ENCODE results near the gene PLEKHF1. TPM values are rescaled to one million over a fixed set of nuclear protein-coding genes. Genes with fewer than 3 reads are reported as not detected.

Gene PLEKHF1
- polyA plus RNA-seq, 3 donors = 0.11 to 0.29 (median 0.26) TPM

DNA sequence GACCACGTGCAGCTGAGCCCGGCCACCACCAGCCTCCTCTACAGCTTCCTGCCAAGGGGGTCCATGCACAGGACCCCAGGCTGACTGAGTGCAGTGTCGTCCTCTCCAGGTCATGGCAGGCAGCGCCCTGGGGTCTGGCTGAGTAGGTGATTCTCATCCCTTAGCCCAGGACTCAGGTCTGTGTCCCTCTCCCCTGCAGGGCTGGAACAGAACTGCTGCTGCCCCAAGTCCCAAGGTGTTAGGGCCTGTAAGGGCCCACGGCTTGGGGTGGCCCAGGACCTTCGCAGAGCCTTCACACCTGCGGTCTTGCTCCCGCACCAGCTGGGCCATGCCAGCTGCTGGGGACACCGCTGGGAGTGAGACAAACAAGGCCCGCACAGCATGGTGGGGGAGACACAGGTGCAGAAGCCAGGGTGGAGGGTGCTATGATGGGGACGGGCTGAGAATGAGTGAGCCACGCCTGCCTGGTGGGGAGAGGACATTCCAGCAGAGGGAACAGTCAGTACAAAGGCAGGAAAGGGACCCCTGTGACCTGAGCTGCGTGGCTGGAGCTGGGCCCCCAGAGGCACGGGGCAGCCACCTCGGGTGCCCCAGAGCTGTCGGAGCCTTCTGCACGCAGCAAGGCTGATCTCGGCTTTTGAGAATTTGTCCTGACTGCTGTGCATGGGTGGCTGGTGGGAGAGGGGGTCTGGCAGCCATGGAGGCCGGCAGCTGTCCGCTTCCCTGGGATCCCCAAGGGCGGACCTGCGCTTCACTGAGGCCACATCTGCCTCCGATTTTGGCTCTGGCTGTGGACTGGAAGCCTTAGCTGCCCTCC is 11.9 kb downstream of the PLEKHF1 start:
- intact Hi-C loops (cut with micrococcal nuclease) = no loop called here
- no peak for DNase-seq
- H3K36me3 Mint-ChIP-seq = peaks cover 2 to 3% of the 10 kb centered on the region in 2 donors
- H3K9me3 Mint-ChIP-seq = no peaks in the 10 kb centered on the region
- no peaks in the 10 kb centered on the region for H3K27me3 ChIP-seq (ENCODE audit: control insufficient read depth in 2 of 2, insufficient read depth in 2 of 2, low read length in 2 of 2)
- H3K79me2 ChIP-seq (ENCODE audit: insufficient read depth, low read length) = no peaks in the 10 kb centered on the region
- H3K27ac Mint-ChIP-seq = no peak overlapping the region
- H3K27ac ChIP-seq (ENCODE audit: low read depth in 1 of 2, low read length in 2 of 2) = no peak overlapping the region
- no peak overlapping the region for H3K4me2 ChIP-seq (replicated peaks; ENCODE audit: extremely low read depth, low read length, poor library complexity, severe bottlenecking)
- H3K27me3 Mint-ChIP-seq (ENCODE audit: low read depth in 3 of 3) = peaks cover 0 to 5% (median 4%) of the 10 kb centered on the region in 3 donors
- no peaks in the 10 kb centered on the region for H3K36me3 ChIP-seq (replicated peaks in 1 of 2; ENCODE audit: control insufficient read depth in 1 of 2, insufficient read depth in 2 of 2, low read length in 2 of 2)
- H2AFZ ChIP-seq (ENCODE audit: insufficient read depth, low read depth, low read length, poor library complexity, severe bottlenecking) = no peak overlapping the region
- no peaks in the 10 kb centered on the region for H4K20me1 ChIP-seq (ENCODE audit: insufficient read depth, low read length)
- H3K4me1 ChIP-seq (ENCODE audit: control insufficient read depth in 1 of 2, insufficient read depth in 2 of 2, low read length in 2 of 2) = peaks cover 15 to 16% of the 10 kb centered on the region in 2 donors
- no peak overlapping the region for H3K4me3 Mint-ChIP-seq
- H3K9me3 ChIP-seq (replicated peaks in 1 of 2; ENCODE audit: control insufficient read depth in 1 of 2, insufficient read depth in 1 of 2, low read length in 2 of 2) = peaks cover 0 to 4% of the 10 kb centered on the region in 2 donors
- peaks cover 22% of the 10 kb centered on the region for H3K4me1 Mint-ChIP-seq
- no peak overlapping the region for H3K4me3 ChIP-seq (replicated peaks in 1 of 3; ENCODE audit: low read depth in 2 of 3, low read length in 3 of 3)
- WGBS (ENCODE audit: insufficient coverage) = 92% methylated on average over 13 of the region's 23 CpGs
- no peak overlapping the region for H3K9ac ChIP-seq (ENCODE audit: insufficient read depth, low read length, poor library complexity, severe bottlenecking)
- TF ChIP-seq, protein P1, sequence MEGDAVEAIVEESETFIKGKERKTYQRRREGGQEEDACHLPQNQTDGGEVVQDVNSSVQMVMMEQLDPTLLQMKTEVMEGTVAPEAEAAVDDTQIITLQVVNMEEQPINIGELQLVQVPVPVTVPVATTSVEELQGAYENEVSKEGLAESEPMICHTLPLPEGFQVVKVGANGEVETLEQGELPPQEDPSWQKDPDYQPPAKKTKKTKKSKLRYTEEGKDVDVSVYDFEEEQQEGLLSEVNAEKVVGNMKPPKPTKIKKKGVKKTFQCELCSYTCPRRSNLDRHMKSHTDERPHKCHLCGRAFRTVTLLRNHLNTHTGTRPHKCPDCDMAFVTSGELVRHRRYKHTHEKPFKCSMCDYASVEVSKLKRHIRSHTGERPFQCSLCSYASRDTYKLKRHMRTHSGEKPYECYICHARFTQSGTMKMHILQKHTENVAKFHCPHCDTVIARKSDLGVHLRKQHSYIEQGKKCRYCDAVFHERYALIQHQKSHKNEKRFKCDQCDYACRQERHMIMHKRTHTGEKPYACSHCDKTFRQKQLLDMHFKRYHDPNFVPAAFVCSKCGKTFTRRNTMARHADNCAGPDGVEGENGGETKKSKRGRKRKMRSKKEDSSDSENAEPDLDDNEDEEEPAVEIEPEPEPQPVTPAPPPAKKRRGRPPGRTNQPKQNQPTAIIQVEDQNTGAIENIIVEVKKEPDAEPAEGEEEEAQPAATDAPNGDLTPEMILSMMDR (IDR thresholded peaks at IDR 0.05) = no peak

DNA sequence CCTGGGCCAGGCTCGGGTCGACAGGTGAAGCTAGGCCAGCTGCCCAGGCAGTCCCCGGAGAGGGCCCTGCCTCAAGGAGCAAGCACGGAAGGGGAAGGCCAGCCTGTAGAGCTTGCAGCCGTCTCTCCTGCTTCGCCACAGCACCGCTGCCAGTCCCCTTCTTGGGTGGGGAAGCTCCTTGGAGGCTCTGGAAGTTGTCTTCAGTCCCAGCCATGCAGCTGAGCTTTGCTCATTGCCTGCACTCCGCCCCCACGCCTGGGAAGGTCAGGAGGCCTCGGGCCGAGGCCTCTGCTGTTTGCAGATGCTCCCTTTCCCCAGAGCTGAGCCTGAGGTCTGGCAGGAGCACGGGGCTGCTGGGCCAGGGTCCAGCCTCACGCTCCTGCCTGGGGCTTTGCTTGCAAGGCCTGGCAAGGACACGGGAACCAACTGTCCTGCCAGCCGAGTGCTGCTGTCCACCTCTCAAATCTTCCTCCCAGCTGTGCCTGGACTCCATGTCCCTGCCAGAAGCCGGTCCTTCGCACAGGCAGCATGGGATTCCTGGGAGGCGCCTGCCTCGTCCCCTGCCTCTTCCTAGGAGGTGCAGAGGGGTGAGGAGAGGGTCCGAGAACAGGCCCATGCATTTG is 13.3 kb downstream of the PLEKHF1 start:
- DNase-seq = no peak
- Mint-ChIP-seq H3K36me3 (peaks cover 2 to 3% of the 10 kb centered on the region in 2 donors), H3K9me3 (no peaks in the 10 kb centered on the region), H3K4me3 (no peak overlapping the region), H3K4me1 (peaks cover 16% of the 10 kb centered on the region), H3K27ac (no peak overlapping the region), H3K27me3 (ENCODE audit: low read depth in 3 of 3) (peaks cover 0 to 5% (median 4%) of the 10 kb centered on the region in 3 donors)
- no peak overlapping the region for H2AFZ ChIP-seq (ENCODE audit: insufficient read depth, low read depth, low read length, poor library complexity, severe bottlenecking)
- 95% methylated on average over 15 of the region's 20 CpGs for WGBS (ENCODE audit: insufficient coverage)
- H3K4me3 ChIP-seq (replicated peaks in 1 of 3; ENCODE audit: low read depth in 2 of 3, low read length in 3 of 3) = no peak overlapping the region
- H3K27me3 ChIP-seq (ENCODE audit: control insufficient read depth in 2 of 2, insufficient read depth in 2 of 2, low read length in 2 of 2) = no peaks in the 10 kb centered on the region
- no peak overlapping the region for H3K4me2 ChIP-seq (replicated peaks; ENCODE audit: extremely low read depth, low read length, poor library complexity, severe bottlenecking)
- no peaks in the 10 kb centered on the region for H4K20me1 ChIP-seq (ENCODE audit: insufficient read depth, low read length)
- no peaks in the 10 kb centered on the region for H3K36me3 ChIP-seq (replicated peaks in 1 of 2; ENCODE audit: control insufficient read depth in 1 of 2, insufficient read depth in 2 of 2, low read length in 2 of 2)
- H3K4me1 ChIP-seq (ENCODE audit: control insufficient read depth in 1 of 2, insufficient read depth in 2 of 2, low read length in 2 of 2) = peaks cover 15 to 16% of the 10 kb centered on the region in 2 donors
- peaks cover 0 to 4% of the 10 kb centered on the region in 2 donors for H3K9me3 ChIP-seq (replicated peaks in 1 of 2; ENCODE audit: control insufficient read depth in 1 of 2, insufficient read depth in 1 of 2, low read length in 2 of 2)
- intact Hi-C loops (cut with micrococcal nuclease) = no loop called here
- no peak overlapping the region for H3K27ac ChIP-seq (ENCODE audit: low read depth in 1 of 2, low read length in 2 of 2)
- H3K9ac ChIP-seq (ENCODE audit: insufficient read depth, low read length, poor library complexity, severe bottlenecking) = no peak overlapping the region
- H3K79me2 ChIP-seq (ENCODE audit: insufficient read depth, low read length) = no peaks in the 10 kb centered on the region
- TF ChIP-seq, protein P1 (IDR thresholded peaks at IDR 0.05) = no peak
